Measurements from ENCODE around the gene IKZF3.
A peak's percentile ranks its signal among the peaks of the same experiment; 100 is the strongest.
"Not testable (repeated sequence)": the region's sequence is repeated elsewhere in the genome, so short reads cannot be mapped to it uniquely, and the experiment has no call there.

Gene IKZF3

GRCh38 chr17:39742126-39742855 lies 121.8 kb downstream of the IKZF3 start:
- no peak for DNase-seq (ENCODE audit: low spot score)

GRCh38 chr17:39740357-39741111 lies 123.6 kb downstream of the IKZF3 start:
- DNase-seq (ENCODE audit: low spot score) = no peak

- DNase-seq (ENCODE audit: low spot score) = no peak
Measured at GRCh38 chr17:39739885-39740356, 124.2 kb downstream of the IKZF3 start.

DNA sequence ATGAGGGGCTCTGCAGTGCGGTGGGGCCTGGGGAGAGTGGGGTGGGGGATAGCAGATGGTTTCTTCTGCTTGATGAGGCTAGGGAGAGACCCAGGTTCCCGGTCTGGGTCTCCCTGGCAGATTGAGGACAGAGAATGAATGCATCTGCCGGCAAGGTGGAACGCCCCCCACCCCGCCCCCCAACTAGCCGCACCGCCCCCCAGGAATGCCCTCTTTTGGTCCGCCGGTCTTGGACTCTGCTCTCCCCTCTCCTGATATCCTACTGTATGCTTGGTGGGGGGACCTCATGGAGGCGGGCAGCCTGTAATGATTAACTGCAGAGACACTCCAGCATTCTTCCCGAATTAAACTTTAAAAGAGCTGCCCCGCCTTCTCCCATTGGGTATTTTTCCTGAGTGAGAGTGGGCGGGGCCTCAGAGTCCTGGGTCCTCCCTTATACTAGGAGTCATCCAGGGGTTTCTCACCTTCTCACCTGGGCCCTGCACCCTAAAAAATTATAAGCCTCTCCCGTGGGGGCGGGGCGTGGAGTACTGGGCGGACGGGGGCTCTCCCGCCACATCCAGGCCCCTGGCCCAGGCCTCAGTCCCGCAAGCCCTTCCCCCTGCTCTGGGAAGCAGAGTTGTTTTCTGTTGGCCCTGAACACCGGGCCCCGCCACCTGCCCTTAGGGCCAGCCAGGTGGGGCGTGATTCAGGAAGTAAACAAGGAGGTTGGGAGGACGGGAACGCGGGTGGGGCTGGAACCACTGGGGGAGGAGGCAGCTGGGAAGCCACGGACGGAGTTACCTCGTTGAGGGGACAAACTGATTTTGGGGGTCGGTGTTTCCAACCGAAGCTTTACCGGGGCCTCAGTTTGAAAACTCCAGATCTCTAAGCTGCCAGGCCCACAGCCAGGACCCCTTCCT lies 124.9 kb downstream of the IKZF3 start:
- no peak for DNase-seq (ENCODE audit: low spot score)

DNA sequence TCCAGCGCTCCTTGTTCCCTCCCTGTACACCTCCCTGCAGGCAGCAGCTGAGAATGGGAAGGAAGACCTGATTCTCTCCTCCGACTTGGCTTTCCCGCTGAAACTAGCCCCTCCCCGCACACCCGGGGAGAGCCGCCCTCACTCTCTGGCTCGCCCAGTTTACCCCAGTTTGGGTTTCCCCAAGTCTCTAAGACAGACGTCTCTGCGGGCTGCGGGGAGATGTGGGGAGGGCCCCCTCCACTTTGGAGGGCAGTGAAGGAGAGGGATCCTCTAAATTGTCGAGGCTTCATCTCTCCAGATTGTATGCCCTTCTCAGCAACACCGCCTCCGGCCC lies 125.6 kb downstream of the IKZF3 start:
- DNase-seq (ENCODE audit: low spot score) = no peak

- DNase-seq (ENCODE audit: low spot score) = no peak
Measured at GRCh38 chr17:39737760-39738567, 126.1 kb downstream of the IKZF3 start, which contains the start of gene GRB7. Gene GRB7, plus strand, starts transcription at chr17:39737938. Its CDS starts 4,364 bp downstream, at chr17:39742302.

DNA sequence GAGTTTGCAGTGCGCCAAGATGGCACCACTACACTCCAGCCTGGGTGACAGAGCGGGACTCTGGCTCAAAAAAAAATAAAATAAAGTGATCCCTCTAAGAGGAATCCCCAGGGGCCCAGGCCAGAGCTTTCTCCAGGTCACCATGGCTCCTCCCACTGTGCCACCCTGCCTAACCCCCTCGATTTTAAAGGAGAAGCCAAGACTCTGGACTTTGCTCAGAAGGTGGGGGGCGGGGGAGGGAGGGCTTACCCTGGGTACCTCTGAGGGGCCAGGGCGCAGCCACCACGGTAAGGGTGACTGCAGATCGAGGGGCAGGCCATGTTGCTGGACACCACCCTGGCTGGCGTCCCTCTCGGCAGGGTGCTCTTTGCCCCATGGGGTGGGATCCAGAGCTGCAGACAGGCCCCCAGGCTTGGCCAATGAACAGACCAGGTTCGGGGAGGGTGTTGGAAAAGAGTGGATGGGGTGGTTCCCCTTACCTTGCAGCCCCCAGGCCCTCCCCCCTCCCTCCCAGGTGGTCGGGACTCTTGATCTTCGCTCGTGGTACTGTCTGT lies 126.8 kb downstream of the IKZF3 start:
- DNase-seq (ENCODE audit: low spot score) = no peak

DNA sequence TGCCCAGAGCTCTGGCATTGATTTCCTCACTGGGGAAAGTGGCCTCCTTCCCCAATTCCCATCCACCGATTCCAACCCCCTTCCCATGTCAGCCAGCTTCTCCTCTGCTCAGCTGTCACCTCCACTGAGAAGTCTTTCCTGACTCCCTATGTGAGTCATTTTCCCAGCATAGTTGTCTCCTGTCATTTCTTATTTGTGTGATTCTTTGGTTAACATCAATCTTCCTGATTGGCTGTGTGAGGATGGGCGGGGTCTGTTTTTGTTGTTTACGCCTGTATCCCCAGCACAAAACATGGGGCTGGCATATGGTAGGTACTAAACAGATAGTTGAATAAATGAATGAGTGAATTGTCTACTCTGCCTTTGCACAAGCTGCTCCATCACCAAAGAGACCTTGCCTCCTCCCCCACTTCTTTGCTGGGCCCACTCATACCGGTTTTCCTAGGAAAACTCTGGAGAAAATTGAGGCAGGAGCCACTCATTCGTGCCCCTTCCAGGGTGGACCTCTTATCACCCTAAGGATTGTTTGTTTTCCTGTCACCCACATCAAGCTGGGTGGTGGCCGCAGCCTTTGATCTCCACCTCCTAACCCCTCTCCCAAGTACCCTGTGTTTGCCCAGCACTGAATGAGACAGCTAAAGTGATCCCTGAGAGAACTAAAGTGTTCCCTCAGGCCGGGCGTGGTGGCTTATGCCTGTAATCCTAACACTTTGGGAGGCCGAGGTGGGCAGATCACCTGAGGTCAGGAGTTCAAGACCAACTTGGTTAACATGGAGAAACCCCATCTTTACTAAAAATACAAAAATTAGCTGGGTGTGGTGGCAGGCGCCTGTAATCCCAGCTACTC lies 127.6 kb downstream of the IKZF3 start:
- no peak for DNase-seq (ENCODE audit: low spot score)

GRCh38 chr17:39735882-39736281 lies 128.2 kb downstream of the IKZF3 start:
- DNase-seq (ENCODE audit: low spot score) = no peak

DNA sequence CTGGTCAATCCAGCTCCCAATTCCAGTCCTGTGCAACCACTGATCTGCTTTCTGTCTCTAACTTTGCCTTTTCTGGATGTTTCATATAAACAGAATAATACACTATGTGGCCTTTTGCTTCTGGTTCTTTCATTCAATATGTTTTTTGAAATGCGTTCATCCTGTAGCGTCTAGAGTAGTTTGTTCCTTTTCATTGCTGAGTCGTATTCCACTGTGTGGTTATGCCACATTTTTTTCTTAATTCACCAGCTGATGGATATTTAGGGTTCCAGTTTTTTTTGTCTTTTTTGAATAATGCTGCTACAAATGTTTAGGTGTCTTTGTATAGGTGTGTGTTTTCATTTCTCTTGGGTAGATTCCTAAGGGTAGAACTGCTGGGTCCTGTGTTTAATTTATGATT lies 131.5 kb downstream of the IKZF3 start:
- DNase-seq (ENCODE audit: low spot score) = no peak

DNA sequence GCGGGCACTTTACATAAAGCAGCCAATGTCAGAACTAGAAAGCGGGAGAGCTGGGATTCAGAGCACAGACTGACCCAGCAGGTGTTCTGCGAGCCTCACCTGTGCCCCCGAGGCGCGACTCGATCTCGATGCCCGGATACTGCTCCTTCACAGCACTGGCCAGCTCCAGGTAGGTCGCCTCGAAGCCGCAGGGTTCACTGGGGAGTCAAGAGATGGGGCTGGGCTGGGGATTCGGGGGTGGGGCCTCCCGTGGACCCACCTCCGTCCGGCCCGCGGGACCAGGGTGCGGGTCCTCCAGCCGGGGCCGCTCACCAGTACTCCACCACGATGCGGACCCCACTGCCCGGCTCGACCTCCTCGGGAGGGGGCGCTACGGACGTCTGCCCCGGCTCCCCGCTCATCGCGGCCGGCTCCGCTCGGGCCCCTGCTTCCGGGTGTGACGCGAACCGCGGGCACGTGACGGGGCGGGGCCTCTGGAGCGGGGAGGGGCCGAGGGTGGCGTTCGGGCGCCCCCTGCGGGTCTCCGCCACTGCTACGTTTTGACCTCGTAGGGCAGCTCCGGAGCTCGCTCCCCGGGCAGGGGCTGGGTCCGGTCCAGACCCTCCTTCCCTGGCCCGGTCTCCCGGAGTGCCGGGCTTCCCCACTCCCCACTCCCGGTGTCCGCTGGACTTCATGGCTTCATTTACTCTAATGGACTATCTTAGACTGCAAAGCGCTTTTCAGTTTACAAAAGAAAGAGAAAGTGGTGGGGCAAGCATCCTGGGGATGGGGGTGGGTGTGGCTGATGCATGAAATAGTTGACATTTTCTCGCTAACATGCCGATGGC lies 133.8 kb downstream of the IKZF3 start, which contains the start of gene MIEN1:
Gene MIEN1 (minus strand): TSS at position 438 of the 827 bp plus-strand sequence. CDS start 37 bp downstream, at position 401.
- DNase-seq (ENCODE audit: low spot score) = peak; percentile 81

DNA sequence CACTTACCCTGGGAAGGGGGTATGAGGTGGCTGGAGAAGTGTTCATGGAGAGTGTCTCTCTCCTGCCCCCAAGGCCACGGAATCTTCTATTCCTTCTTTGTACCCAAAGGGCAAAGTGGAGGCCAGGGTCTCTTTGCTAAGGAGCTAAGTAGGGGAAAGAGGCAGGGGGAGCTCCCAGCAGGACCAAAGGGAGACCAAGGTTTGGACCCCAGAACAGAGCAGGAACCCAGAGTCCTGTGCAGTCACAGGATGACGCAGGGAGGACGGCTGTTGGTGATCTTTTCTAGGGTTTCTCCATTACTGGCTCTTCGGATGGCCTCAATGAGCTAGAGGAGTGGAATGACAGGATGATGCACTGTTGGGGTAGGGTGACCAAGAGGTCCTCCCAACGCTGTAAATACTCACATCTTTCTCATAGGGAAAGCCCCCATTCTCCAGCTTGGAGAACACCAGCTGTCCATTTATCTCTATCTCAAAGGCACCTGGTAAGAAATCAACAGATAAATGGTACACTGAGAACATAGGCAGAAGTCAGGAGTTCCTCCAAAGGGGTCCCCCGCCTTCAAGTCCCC lies 134.7 kb downstream of the IKZF3 start:
- no peak for DNase-seq (ENCODE audit: low spot score)

- no peak for DNase-seq (ENCODE audit: low spot score)
Measured at GRCh38 chr17:39727556-39727955, 136.6 kb downstream of the IKZF3 start.

DNA sequence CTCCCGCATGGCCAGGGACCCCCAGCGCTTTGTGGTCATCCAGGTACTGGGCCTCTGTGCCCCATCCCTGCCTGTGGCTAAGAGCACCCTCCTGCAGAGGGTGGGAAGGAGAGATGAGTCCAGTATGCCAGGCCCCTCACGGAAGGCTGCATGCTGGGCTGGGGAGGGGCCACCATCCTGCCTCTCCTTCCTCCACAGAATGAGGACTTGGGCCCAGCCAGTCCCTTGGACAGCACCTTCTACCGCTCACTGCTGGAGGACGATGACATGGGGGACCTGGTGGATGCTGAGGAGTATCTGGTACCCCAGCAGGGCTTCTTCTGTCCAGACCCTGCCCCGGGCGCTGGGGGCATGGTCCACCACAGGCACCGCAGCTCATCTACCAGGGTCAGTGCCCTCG lies 137.5 kb downstream of the IKZF3 start:
- no peak for DNase-seq (ENCODE audit: low spot score)

- DNase-seq (ENCODE audit: low spot score) = not testable (repeated sequence)
Measured at GRCh38 chr17:39725923-39726322, 138.2 kb downstream of the IKZF3 start.

GRCh38 chr17:39724731-39725130 lies 139.4 kb downstream of the IKZF3 start:
- DNase-seq (ENCODE audit: low spot score) = no peak

DNA sequence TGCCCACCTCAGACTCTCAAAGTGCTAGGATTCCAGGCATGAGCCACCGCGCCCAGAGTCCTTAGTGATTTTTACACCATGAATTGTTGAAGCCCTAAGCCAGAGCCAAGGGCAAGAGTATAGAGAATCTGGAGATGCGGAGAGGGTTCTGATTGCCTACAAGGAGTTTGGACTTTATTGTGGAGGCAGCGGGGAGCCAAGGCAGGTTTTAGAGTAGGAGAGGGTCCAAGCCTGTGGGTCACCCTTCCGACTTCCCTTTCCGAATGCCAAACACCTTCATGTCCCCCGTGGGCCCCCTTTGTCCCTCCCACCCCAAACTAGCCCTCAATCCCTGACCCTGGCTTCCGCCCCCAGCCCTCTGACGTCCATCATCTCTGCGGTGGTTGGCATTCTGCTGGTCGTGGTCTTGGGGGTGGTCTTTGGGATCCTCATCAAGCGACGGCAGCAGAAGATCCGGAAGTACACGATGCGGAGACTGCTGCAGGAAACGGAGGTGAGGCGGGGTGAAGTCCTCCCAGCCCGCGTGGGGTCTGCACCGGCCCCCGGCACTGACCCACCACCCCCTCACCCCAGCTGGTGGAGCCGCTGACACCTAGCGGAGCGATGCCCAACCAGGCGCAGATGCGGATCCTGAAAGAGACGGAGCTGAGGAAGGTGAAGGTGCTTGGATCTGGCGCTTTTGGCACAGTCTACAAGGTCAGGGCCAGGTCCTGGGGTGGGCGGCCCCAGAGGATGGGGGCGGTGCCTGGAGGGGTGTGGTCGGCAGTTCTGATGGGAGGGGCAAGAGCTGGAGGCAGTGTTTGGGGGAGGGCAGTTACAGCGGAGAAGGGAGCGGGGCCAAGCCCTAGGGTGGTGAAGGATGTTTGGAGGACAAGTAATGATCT lies 140.9 kb downstream of the IKZF3 start:
- no peak for DNase-seq (ENCODE audit: low spot score)

All from SK-N-DZ (cell line).